ENCODE data around the gene NEURL3. TPM values are rescaled to one million over a fixed set of nuclear protein-coding genes. Genes with fewer than 3 reads are reported as not detected.

Gene NEURL3
- total and polyA plus RNA-seq, 2 of the 8 experiments (the other 6 are each of a cell fraction or from before 2014, with no cell fraction given), result not detected

- 0 out of 2 replicates have a peak overlapping the region, but pooled peaks have one; percentile 9 for H3K18ac ChIP-seq (ENCODE audit: extremely low read depth, low read length)
- no peak overlapping the region for H3K9ac ChIP-seq (replicated peaks in 1 of 4; ENCODE audit: extremely low read depth in 1 of 4, low read depth in 3 of 4, low read length in 3 of 4)
- TF ChIP-seq SRF (IDR thresholded peaks at IDR 0.05; ENCODE audit: low read depth, low read length) (no peak), CHD2 (IDR thresholded peaks at IDR 0.05; ENCODE audit: low read length) (no peak), GTF2F1 (IDR thresholded peaks at IDR 0.05; ENCODE audit: borderline replicate concordance, low read depth, low read length) (no peak)
Observed at GRCh38 chr2:96539215-96539920, 34.2 kb upstream of the NEURL3 start.

More at GRCh38 chr2:96539215-96539920, 34.2 kb upstream of the NEURL3 start:
- no peak overlapping the region for H4K8ac ChIP-seq (ENCODE audit: extremely low read depth, insufficient read depth, low read length)
- peaks cover 14% of the 10 kb centered on the region; the same call in 1 of the 2 replicates for H3K23me2 ChIP-seq (ENCODE audit: low read depth, low read length)
- ChIA-PET POLR2A (ENCODE audit: partially characterized antibody) (interaction anchor here (0.7 to 4.6 kb wide), 3 partner anchors 10 to 224 kb away, joined by 3 to 33 read pairs (median 5); no protein-coding TSS in a partner anchor), CTCF (ENCODE audit: partially characterized antibody) (interaction anchor here (0.6 to 18.5 kb wide), 9 partner anchors 11 to 217 kb away, joined by 3 to 361 read pairs (median 6); partner anchors contain the start of genes ITPRIPL1 and NEURL3)
- peak overlapping the region; percentile 79 for H3K4ac ChIP-seq (replicated peaks; ENCODE audit: insufficient read length, low read depth, low read length)
- H2BK12ac ChIP-seq (ENCODE audit: low read depth, low read length), result peak overlapping the region; percentile 91
- no peak for DNase-seq (ENCODE audit: low read depth in 1 of 2, low spot score in 2 of 2)
- peak overlapping the region; percentile 79 to 90 for H3K4me2 ChIP-seq (ENCODE audit: insufficient read depth in 1 of 2, low read depth in 2 of 2, low read length in 2 of 2)
- no peaks in the 10 kb centered on the region for H3K9me3 ChIP-seq (ENCODE audit: insufficient read depth in 2 of 2, low read depth in 1 of 2, low read length in 1 of 2)
- no peak overlapping the region for H2AFZ ChIP-seq (ENCODE audit: low read length)
- H2AK5ac ChIP-seq (ENCODE audit: low read depth, low read length), result no peak overlapping the region; the same call in 1 of the 2 replicates
- no peak overlapping the region for H4K5ac ChIP-seq (ENCODE audit: insufficient read length, low read depth, low read length)
- peak overlapping the region; percentile 47; the same call in 1 of the 2 replicates for H2BK5ac ChIP-seq (ENCODE audit: low read depth, low read length)
- no peak for FAIRE-seq
- H2BK20ac ChIP-seq (ENCODE audit: low read length), result 0 out of 2 replicates have a peak overlapping the region, but pooled peaks have one; percentile 34
- WGBS, 2 experiments (ENCODE audit: extremely low coverage in 1 of 2, insufficient coverage in 1 of 2, insufficient read length in 1 of 2, insufficient replicate concordance in 2 of 2, low coverage in 1 of 2, low lambda C conversion rate in 2 of 2, missing lambda C conversion rate in 1 of 2), result 41% methylated on average over 8 of the region's 9 CpGs; no CpG with 5 or more reads in 1 of the 2 experiments
- 0 out of 2 replicates have a peak overlapping the region, but pooled peaks have one; percentile 25 for H2BK15ac ChIP-seq (ENCODE audit: low read length)
- no peak overlapping the region for H3K27ac ChIP-seq (ENCODE audit: low read depth, low read length)
- no peak overlapping the region for H3K14ac ChIP-seq (ENCODE audit: insufficient read length)
- H3K79me1 ChIP-seq (ENCODE audit: low read depth, low read length), result no peaks in the 10 kb centered on the region; the same call in none of the 2 replicates
- H3K79me2 ChIP-seq (ENCODE audit: control insufficient read depth in 1 of 2, insufficient read depth in 2 of 2, low read length in 2 of 2), result no peaks in the 10 kb centered on the region
- peaks cover 10 to 30% (median 25%) of the 10 kb centered on the region in 4 experiments; a peak in 6 of 7 replicates for H3K27me3 ChIP-seq (replicated peaks in 1 of 4; ENCODE audit: control insufficient read depth in 3 of 4, extremely low read depth in 1 of 4, insufficient read depth in 3 of 4, low read length in 3 of 4)
- no peak overlapping the region for H3K56ac ChIP-seq (replicated peaks; ENCODE audit: insufficient read length, low read depth, low read length)
- H3K4me1 ChIP-seq (replicated peaks in 1 of 4; ENCODE audit: control insufficient read depth in 3 of 4, insufficient read depth in 4 of 4, low read length in 3 of 4), result peaks cover 3 to 26% (median 18%) of the 10 kb centered on the region in 4 experiments
- peaks cover 9 to 11% of the 10 kb centered on the region in 2 experiments for H4K20me1 ChIP-seq (replicated peaks in 1 of 2; ENCODE audit: control insufficient read depth in 1 of 2, insufficient read depth in 2 of 2, low read length in 2 of 2)
- no peak overlapping the region for H2BK120ac ChIP-seq (replicated peaks; ENCODE audit: low read depth, low read length)
- no peak overlapping the region for H3K23ac ChIP-seq (ENCODE audit: insufficient read length)
- H3K4me3 ChIP-seq (ENCODE audit: extremely low read depth in 1 of 4, insufficient read depth in 2 of 4, low read depth in 3 of 4, low read length in 4 of 4), result peak overlapping the region in 1 of 4 experiments; percentile 73; a peak in 3 of 8 replicates
- peak overlapping the region; percentile 30 for H4K91ac ChIP-seq (replicated peaks; ENCODE audit: insufficient read length, low read length)
- no peaks in the 10 kb centered on the region for H3K36me3 ChIP-seq (ENCODE audit: control insufficient read depth in 2 of 4, insufficient read depth in 4 of 4, low read length in 3 of 4)

Measured in H1 (cell line).